Prostate gland (tissue), 2 donors: ENCODE measurements around the gene SERPINB2.

Source experiments
- POLR2A ChIP-seq: fragments of 450-650 bp; IDR thresholded peaks from one replicate; pipeline ENCODE4 v1.6.1; 2016; ENCODE audit warnings: antibody characterized with exemption, mild to moderate bottlenecking
- POLR2AphosphoS5 ChIP-seq: sonication (generic); formaldehyde crosslinking; IDR thresholded peaks from one replicate; pipeline ENCODE4 v1.6.1; 2017; ENCODE audit warnings: antibody characterized with exemption
- TF ChIP-seq, protein P1 (sequence below), 4 experiments: fragments of 200-600 bp in 2 of 4; fragments of 450-650 bp in 2 of 4; sonication (generic) in 2 of 4; IDR thresholded peaks; 1 replicate in 3 of 4; 2 replicates in 1 of 4; pipeline ENCODE4 v1.5.1; 2016 to 2019; ENCODE audit warnings: antibody characterized with exemption in 4 of 4, mild to moderate bottlenecking in 2 of 4, moderate library complexity in 2 of 4

DNA sequence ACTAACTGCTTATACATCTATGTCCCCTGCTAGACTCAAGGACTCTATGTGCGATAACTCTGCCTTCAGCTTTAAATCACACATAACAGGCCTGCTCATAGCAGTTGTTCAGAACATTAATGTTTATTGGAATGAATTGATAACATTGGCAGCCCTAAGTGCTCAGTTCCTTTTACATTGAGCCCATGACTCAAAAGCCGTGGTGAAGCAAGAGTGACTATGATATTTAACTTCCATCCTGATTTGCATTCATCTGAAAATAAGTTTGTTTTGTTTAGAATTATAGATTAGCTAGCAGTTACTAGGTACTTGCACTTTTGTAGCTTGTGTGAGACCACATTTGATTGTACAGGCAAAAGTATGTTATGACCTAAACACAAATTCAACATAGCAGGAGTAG is 34.5 kb downstream of the SERPINB2 start:
- TF ChIP-seq, protein P1, sequence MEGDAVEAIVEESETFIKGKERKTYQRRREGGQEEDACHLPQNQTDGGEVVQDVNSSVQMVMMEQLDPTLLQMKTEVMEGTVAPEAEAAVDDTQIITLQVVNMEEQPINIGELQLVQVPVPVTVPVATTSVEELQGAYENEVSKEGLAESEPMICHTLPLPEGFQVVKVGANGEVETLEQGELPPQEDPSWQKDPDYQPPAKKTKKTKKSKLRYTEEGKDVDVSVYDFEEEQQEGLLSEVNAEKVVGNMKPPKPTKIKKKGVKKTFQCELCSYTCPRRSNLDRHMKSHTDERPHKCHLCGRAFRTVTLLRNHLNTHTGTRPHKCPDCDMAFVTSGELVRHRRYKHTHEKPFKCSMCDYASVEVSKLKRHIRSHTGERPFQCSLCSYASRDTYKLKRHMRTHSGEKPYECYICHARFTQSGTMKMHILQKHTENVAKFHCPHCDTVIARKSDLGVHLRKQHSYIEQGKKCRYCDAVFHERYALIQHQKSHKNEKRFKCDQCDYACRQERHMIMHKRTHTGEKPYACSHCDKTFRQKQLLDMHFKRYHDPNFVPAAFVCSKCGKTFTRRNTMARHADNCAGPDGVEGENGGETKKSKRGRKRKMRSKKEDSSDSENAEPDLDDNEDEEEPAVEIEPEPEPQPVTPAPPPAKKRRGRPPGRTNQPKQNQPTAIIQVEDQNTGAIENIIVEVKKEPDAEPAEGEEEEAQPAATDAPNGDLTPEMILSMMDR (IDR thresholded peaks at IDR 0.05) = no peak
- TF ChIP-seq POLR2AphosphoS5 = no peak
- TF ChIP-seq POLR2A = no peak
